T-cell (primary cell): Measurements from ENCODE around the gene QSOX2. TPM values are rescaled to one million over a fixed set of nuclear protein-coding genes. Genes with fewer than 3 reads are reported as not detected.

Experiments
- ATAC-seq, 4 experiments: fragments of 200-7000 bp in 3 of 4; fragments of 150-1000 bp in 1 of 4; cut with Tn5 transposase; replicated peaks in 1 of 4; 1 replicate in 3 of 4; 2 replicates in 1 of 4; pipeline ENCODE4 v1.10.0; 2021; ENCODE audit warnings: moderate library complexity in 3 of 4, mild to moderate bottlenecking in 2 of 4, moderate number of reproducible peaks in 1 of 4
- CTCF ChIA-PET, 2 donors: fragments of 300-600 bp; sonication (Branson Sonifier 250); formaldehyde crosslinking; loops; one replicate each; lab custom pipeline; 2022; ENCODE audit warnings: antibody characterized with exemption in 2 of 2; lab: Charles Lee
- POLR2A ChIA-PET, 2 donors: fragments of 300-600 bp; sonication (Branson Sonifier 250); formaldehyde crosslinking; loops; one replicate each; lab custom pipeline; 2022; ENCODE audit warnings: antibody characterized with exemption in 2 of 2; lab: Charles Lee
- DNase-seq, 35 experiments: peaks; one replicate each; pipeline versions ENCODE4 v3.0.0 to v3.0.0-alpha.2; 2013 to 2023
- H3K27ac ChIP-seq: one replicate; pipeline ENCODE4 v1.5.1; 2013; ENCODE audit warnings: low read length
- H3K27me3 ChIP-seq, 2 experiments: replicated peaks in 1 of 2; 1 replicate in 1 of 2; 2 replicates in 1 of 2; pipeline versions ENCODE4 v1.6.1 to v1.7.0; 2013; ENCODE audit warnings: low read length in 1 of 2, mixed read lengths in 1 of 2; ENCODE audit not compliant: control insufficient read depth in 2 of 2, insufficient read depth in 2 of 2; ENCODE audit errors: extremely low read depth in 1 of 2
- H3K36me3 ChIP-seq, 2 donors: 1 replicate in 1 of 2; 2 replicates in 1 of 2; pipeline versions ENCODE4 v1.6.1 to v1.7.0; 2013; ENCODE audit warnings: low read length in 1 of 2; ENCODE audit not compliant: control insufficient read depth in 2 of 2, insufficient read depth in 1 of 2; ENCODE audit errors: extremely low read depth in 1 of 2
- H3K4me1 ChIP-seq, 2 experiments: 1 replicate in 1 of 2; 2 replicates in 1 of 2; pipeline versions ENCODE4 v1.6.1 to v1.7.0; 2013; ENCODE audit warnings: low read length in 2 of 2, mixed read lengths in 1 of 2; ENCODE audit not compliant: insufficient read depth in 2 of 2, control insufficient read depth in 1 of 2; ENCODE audit errors: extremely low read depth in 1 of 2
- H3K4me3 ChIP-seq, 2 donors: 1 replicate in 1 of 2; 2 replicates in 1 of 2; pipeline versions ENCODE4 v1.5.1 to v1.7.0; 2013; ENCODE audit warnings: mild to moderate bottlenecking in 2 of 2, low read length in 1 of 2, moderate library complexity in 1 of 2; ENCODE audit not compliant: control insufficient read depth in 1 of 2; ENCODE audit errors: extremely low read depth in 1 of 2
- H3K9me3 ChIP-seq: 2 replicates; pipeline ENCODE4 v1.7.0; 2013
- H3K27ac Mint-ChIP-seq, 2 donors: one replicate each; pipeline ENCODE4 v1.8.0; 2020 to 2021; ENCODE audit warnings: mild to moderate bottlenecking in 2 of 2, mixed read lengths in 2 of 2
- H3K27me3 Mint-ChIP-seq, 2 donors: one replicate each; pipeline ENCODE4 v1.8.0; 2021 to 2022; ENCODE audit warnings: mixed read lengths in 2 of 2
- H3K36me3 Mint-ChIP-seq: one replicate; pipeline ENCODE4 v1.8.0; 2021; ENCODE audit warnings: mixed read lengths
- H3K4me1 Mint-ChIP-seq, 3 donors: one replicate each; pipeline ENCODE4 v1.8.0; 2020 to 2022; ENCODE audit warnings: mixed read lengths in 3 of 3, mild to moderate bottlenecking in 1 of 3
- H3K4me3 Mint-ChIP-seq, 3 donors: one replicate each; pipeline ENCODE4 v1.8.0; 2020 to 2022; ENCODE audit warnings: mild to moderate bottlenecking in 3 of 3, mixed read lengths in 3 of 3, moderate library complexity in 3 of 3
- H3K9me3 Mint-ChIP-seq, 3 donors: one replicate each; pipeline ENCODE4 v1.8.0; 2020 to 2022; ENCODE audit warnings: mixed read lengths in 3 of 3
- WGBS: methylation state at CpG from one replicate; pipeline ENCODE4 v1.1.5; 2013; ENCODE audit warnings: missing lambda C conversion rate; ENCODE audit not compliant: insufficient coverage; 5-methylcytosine and 5-hydroxymethylcytosine counted together
- total RNA-seq, 35 experiments: library from RNA in 6 of 35; stranded (reverse) in 6 of 35; fragments of 120-200 nt in 1 of 35; gene quantifications; one replicate each; pipeline versions ENCODE4 v1.2.1 to v1.2.4 and lab custom pipeline; 2013 to 2026

The QSOX2 gene
- total RNA-seq, 5 donors from 2014 or later (not counting 1 experiment from before 2014, with no cell fraction given) = 14.1 to 19.4 (median 17.0) TPM

DNA sequence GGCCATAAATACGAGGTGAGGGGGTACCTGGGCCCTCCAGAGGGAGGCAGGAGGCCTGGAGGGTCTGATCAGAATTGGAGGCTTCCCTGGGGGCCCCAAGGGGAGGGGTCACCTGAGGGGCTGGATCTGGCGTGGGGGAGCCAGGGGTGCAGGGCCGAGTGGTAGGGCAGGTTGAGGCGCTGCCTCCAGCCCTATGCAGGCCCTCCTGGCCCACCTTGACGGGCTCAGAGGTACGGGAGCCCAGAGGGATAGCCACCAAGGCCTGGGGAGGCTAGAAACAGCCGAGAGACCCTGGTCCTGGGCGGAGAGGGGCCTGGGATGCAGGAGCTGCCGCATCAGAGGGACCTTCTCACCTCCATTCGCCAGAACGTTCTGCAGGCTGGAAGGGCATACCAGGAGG is 65.0 kb downstream of the QSOX2 start:
- Mint-ChIP-seq H3K27ac (no peak overlapping the region), H3K4me3 (no peak overlapping the region), H3K36me3 (no peaks in the 10 kb centered on the region), H3K4me1 (no peaks in the 10 kb centered on the region), H3K9me3 (no peaks in the 10 kb centered on the region), H3K27me3 (peaks cover 6 to 22% of the 10 kb centered on the region in 2 donors)
- Histone ChIP-seq H3K4me1 (no peaks in the 10 kb centered on the region), H3K27ac (no peak overlapping the region), H3K36me3 (no peaks in the 10 kb centered on the region), H3K4me3 (no peak overlapping the region), H3K9me3 (no peaks in the 10 kb centered on the region), H3K27me3 (peaks cover 2 to 55% of the 10 kb centered on the region in 2 experiments)
- POLR2A ChIA-PET = no interaction called here
- WGBS = 38% methylated on average over 4 of the region's 11 CpGs
- CTCF ChIA-PET = no interaction called here
- DNase-seq (no peak), ATAC-seq (no peak)

DNA sequence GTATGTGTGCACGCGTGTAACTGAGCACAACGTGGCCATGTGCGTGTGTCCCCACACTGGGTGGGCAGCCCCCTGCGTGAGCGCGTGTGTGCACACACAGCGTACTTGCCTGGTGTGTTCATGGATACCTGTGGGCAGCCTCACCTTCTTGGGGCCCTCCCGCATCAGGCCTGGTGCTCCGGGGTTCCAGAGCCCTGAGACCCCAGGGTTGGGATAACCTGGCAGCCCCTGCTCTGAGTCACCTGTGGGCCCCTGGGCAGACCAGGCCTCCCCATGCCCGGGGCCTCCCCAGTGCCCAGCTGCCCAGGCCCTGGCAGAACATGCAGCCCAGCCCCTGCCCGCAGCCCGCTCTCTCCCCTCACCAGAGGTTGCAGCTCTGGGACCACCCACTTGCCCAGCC is 65.9 kb downstream of the QSOX2 start:
- Mint-ChIP-seq H3K27ac (no peak overlapping the region), H3K27me3 (peaks cover 2 to 16% of the 10 kb centered on the region in 2 donors), H3K4me3 (no peak overlapping the region), H3K9me3 (no peaks in the 10 kb centered on the region), H3K4me1 (no peaks in the 10 kb centered on the region), H3K36me3 (no peaks in the 10 kb centered on the region)
- WGBS = 88% methylated on average over 13 of the region's 13 CpGs
- H3K4me3 ChIP-seq = no peak overlapping the region
- no peak for DNase-seq
- no peaks in the 10 kb centered on the region for H3K4me1 ChIP-seq
- H3K36me3 ChIP-seq = no peaks in the 10 kb centered on the region
- no peak for ATAC-seq
- H3K9me3 ChIP-seq = no peaks in the 10 kb centered on the region
- CTCF ChIA-PET = no interaction called here
- peaks cover 2 to 48% of the 10 kb centered on the region in 2 experiments for H3K27me3 ChIP-seq
- POLR2A ChIA-PET = no interaction called here
- no peak overlapping the region for H3K27ac ChIP-seq

DNA sequence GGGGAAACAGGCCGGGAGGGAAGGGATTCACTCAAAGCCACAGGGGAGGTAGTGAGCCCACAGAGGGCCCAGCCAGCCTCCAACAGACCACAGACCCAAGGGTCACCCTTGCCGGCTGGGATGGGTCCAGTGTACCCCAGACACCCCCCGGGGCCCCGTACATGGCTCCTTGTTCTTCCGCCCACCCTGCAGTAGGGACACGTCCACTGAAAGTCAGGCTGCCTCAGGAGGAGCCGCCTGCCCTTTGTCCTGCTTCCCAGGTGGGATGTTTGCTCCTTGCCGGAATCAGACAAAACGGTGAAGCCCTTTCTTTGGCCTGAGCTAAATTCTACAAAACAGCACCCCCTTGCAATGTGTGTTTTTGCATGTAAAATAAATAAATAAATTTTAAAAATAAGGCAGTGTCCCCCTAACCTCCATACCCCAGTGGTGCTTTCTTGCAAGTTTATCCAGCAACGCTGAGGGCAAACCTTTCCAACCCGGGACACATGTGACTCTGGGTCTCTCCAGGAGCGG is 66.5 kb downstream of the QSOX2 start:
- no peak overlapping the region for H3K4me3 ChIP-seq
- H3K36me3 Mint-ChIP-seq = no peaks in the 10 kb centered on the region
- H3K27ac Mint-ChIP-seq = no peak overlapping the region
- H3K27me3 Mint-ChIP-seq = peaks cover 0 to 11% of the 10 kb centered on the region in 2 donors
- DNase-seq (no peak), ATAC-seq (no peak)
- ChIA-PET CTCF (no interaction called here), POLR2A (no interaction called here)
- no peaks in the 10 kb centered on the region for H3K36me3 ChIP-seq
- no peaks in the 10 kb centered on the region for H3K4me1 ChIP-seq
- H3K9me3 ChIP-seq = no peaks in the 10 kb centered on the region
- no peaks in the 10 kb centered on the region for H3K4me1 Mint-ChIP-seq
- no peak overlapping the region for H3K27ac ChIP-seq
- whole genome bisulfite sequencing = 63% methylated on average over 10 of the region's 12 CpGs
- no peaks in the 10 kb centered on the region for H3K9me3 Mint-ChIP-seq
- peaks cover 2 to 47% of the 10 kb centered on the region in 2 experiments for H3K27me3 ChIP-seq
- no peak overlapping the region for H3K4me3 Mint-ChIP-seq

DNA sequence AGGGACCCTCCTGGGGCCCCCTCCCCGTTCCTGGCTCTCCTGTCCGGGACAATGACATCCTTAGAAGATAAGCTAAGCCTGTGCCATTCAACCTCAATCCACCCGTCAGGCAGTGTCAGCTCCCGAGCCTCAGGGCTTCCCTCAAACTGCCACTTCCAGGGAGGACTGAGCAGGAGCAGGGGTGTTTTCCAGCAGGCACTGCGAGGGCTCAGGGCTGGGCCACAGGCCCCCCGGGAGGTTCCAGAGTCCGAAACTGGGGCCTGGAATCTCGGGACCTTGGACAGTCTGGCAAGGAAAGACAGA is 66.9 kb downstream of the QSOX2 start:
- Mint-ChIP-seq H3K4me1 (no peaks in the 10 kb centered on the region), H3K4me3 (no peak overlapping the region), H3K27ac (no peak overlapping the region), H3K9me3 (no peaks in the 10 kb centered on the region), H3K27me3 (peaks cover 0 to 10% of the 10 kb centered on the region in 2 donors), H3K36me3 (no peaks in the 10 kb centered on the region)
- ChIA-PET CTCF (no interaction called here), POLR2A (no interaction called here)
- ATAC-seq (no peak), DNase-seq (no peak)
- H3K4me1 ChIP-seq = no peaks in the 10 kb centered on the region
- no peak overlapping the region for H3K27ac ChIP-seq
- H3K36me3 ChIP-seq = no peaks in the 10 kb centered on the region
- WGBS = 47% methylated on average over 8 of the region's 8 CpGs
- no peaks in the 10 kb centered on the region for H3K9me3 ChIP-seq
- peaks cover 2 to 45% of the 10 kb centered on the region in 2 experiments for H3K27me3 ChIP-seq
- H3K4me3 ChIP-seq = no peak overlapping the region

GRCh38 chr9:136178061-136178772 is 67.4 kb downstream of the QSOX2 start:
- ChIA-PET CTCF (no interaction called here), POLR2A (no interaction called here)
- Histone ChIP-seq H3K4me3 (no peak overlapping the region), H3K9me3 (no peaks in the 10 kb centered on the region), H3K27ac (no peak overlapping the region), H3K36me3 (no peaks in the 10 kb centered on the region), H3K4me1 (no peaks in the 10 kb centered on the region), H3K27me3 (peaks cover 2 to 41% of the 10 kb centered on the region in 2 experiments)
- no peak overlapping the region for H3K27ac Mint-ChIP-seq
- DNase-seq (no peak), ATAC-seq (no peak)
- no peak overlapping the region for H3K4me3 Mint-ChIP-seq
- H3K27me3 Mint-ChIP-seq = peaks cover 0 to 8% of the 10 kb centered on the region in 2 donors
- no peaks in the 10 kb centered on the region for H3K36me3 Mint-ChIP-seq
- H3K4me1 Mint-ChIP-seq = no peaks in the 10 kb centered on the region
- 75% methylated on average over 18 of the region's 21 CpGs for WGBS
- H3K9me3 Mint-ChIP-seq = no peaks in the 10 kb centered on the region

- DNase-seq (no peak), ATAC-seq (no peak)
- Mint-ChIP-seq H3K4me1 (no peaks in the 10 kb centered on the region), H3K27me3 (peaks cover 0 to 6% of the 10 kb centered on the region in 2 donors), H3K9me3 (no peaks in the 10 kb centered on the region), H3K36me3 (no peaks in the 10 kb centered on the region), H3K4me3 (no peak overlapping the region), H3K27ac (no peak overlapping the region)
- Histone ChIP-seq H3K4me3 (no peak overlapping the region), H3K9me3 (no peaks in the 10 kb centered on the region), H3K36me3 (no peaks in the 10 kb centered on the region), H3K27ac (no peak overlapping the region), H3K27me3 (peaks cover 2 to 31% of the 10 kb centered on the region in 2 experiments), H3K4me1 (no peaks in the 10 kb centered on the region)
- CTCF ChIA-PET = no interaction called here
- 85% methylated on average over 14 of the region's 14 CpGs for WGBS
- POLR2A ChIA-PET = no interaction called here
Observed at GRCh38 chr9:136177224-136177623, 68.4 kb downstream of the QSOX2 start.
